Endothelial cell (in vitro differentiated cells): Measurements from ENCODE around the gene SOWAHD. TPM values are rescaled to one million over a fixed set of nuclear protein-coding genes. Genes with fewer than 3 reads are reported as not detected.
A peak's percentile ranks its signal among the peaks of the same experiment; 100 is the strongest.

Experiments used
- DNase-seq: peaks from one replicate; pipeline ENCODE4 v3.0.0; 2021; ENCODE audit warnings: low spot score
- H3K27ac Mint-ChIP-seq: one replicate; pipeline ENCODE4 v1.8.0; 2021; ENCODE audit warnings: mixed read lengths, inconsistent platforms; ENCODE audit not compliant: unreplicated experiment
- H3K27me3 Mint-ChIP-seq: one replicate; pipeline ENCODE4 v1.8.0; 2021; ENCODE audit warnings: mild to moderate bottlenecking, moderate library complexity, mixed read lengths, inconsistent platforms; ENCODE audit not compliant: unreplicated experiment
- H3K36me3 Mint-ChIP-seq: one replicate; pipeline ENCODE4 v1.8.0; 2021; ENCODE audit warnings: mild to moderate bottlenecking, low read depth, mixed read lengths, inconsistent platforms; ENCODE audit not compliant: unreplicated experiment
- H3K4me1 Mint-ChIP-seq: one replicate; pipeline ENCODE4 v1.8.0; 2021; ENCODE audit warnings: mild to moderate bottlenecking, mixed read lengths, inconsistent platforms; ENCODE audit not compliant: unreplicated experiment
- H3K4me3 Mint-ChIP-seq: one replicate; pipeline ENCODE4 v1.8.0; 2021; ENCODE audit warnings: mild to moderate bottlenecking, mixed read lengths, inconsistent platforms; ENCODE audit not compliant: unreplicated experiment
- H3K9me3 Mint-ChIP-seq: one replicate; pipeline ENCODE4 v1.8.0; 2021; ENCODE audit warnings: mixed read lengths, inconsistent platforms; ENCODE audit not compliant: unreplicated experiment
- long read RNA-seq: library from polyadenylated mRNA; unstranded; transcript quantifications from one replicate; pipeline ENCODE4 v2.0.0, GENCODE V29; 2020; ENCODE audit not compliant: unreplicated experiment
- total RNA-seq: library from RNA; stranded (reverse); fragmentation: NEBNext Ultra II Directional; extraction: Animal tissue kit (Norgen Biotek cat#: 25700); gene quantifications from one replicate; pipeline ENCODE4 v1.2.1, GENCODE V29; 2021; ENCODE audit not compliant: unreplicated experiment
- TF ChIP-seq, protein P1 (sequence below): fragments of 200-600 bp; sonication (generic); IDR thresholded peaks from one replicate; pipeline ENCODE4 v1.5.0; 2021; ENCODE audit warnings: antibody characterized with exemption; ENCODE audit not compliant: unreplicated experiment

SOWAHD gene, protein sequence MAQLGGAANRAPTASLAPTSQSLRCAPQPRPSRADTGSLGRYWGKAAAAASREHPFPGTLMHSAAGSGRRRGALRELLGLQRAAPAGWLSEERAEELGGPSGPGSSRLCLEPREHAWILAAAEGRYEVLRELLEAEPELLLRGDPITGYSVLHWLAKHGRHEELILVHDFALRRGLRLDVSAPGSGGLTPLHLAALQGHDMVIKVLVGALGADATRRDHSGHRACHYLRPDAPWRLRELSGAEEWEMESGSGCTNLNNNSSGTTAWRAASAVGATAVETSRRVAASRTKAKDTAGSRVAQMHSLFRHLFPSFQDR
- not detected for total RNA-seq
- long read RNA-seq: 0 reads

DNA sequence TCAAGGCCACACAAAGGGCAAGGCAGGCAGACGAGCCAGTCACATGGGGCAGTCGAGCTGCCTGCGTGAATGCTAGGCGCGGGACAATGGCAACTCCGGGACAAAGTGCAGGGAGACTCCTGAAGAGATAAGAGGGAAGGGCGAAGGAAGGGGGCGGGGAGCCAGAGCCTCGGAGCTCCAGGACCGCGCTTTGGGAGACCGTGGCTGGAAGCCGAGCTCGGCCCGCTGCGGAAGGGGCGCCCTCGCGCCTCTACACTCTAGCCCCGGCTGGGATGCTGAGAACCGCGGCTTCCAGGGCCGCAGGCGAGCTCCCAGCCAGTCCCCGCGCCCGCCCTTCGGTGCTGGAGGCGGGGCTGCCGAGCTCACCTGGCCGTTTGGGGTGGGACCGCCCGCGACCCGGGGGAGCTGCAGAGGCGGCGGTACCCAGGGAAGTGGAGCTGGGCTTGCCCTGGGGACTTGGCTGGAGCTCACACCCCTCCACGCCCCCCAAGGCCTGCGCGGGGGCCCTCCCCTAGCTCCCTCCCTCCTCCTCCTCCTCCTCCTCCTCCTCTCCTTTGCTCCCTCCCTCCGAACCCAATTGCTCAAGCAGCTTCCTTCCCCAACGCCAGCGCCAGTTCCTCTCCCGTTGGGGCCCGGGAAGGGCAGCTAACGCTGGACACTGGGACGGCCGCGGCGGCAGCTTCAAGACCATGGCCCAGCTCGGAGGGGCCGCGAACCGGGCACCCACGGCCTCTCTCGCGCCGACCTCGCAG is at the start of gene SOWAHD:
Gene SOWAHD, plus strand, starts transcription at position 610 of the 752 bp plus-strand sequence. Its CDS starts 80 bp downstream, at position 690.
- Mint-ChIP-seq H3K9me3 (no peaks in the 10 kb centered on the region), H3K4me3 (peak within 1 kb of the TSS; percentile 79), H3K27ac (no peak within 1 kb of the TSS), H3K36me3 (no peaks in the 10 kb centered on the region), H3K4me1 (peaks cover 6% of the 10 kb centered on the region), H3K27me3 (no peaks in the 10 kb centered on the region)
- TF ChIP-seq, protein P1, sequence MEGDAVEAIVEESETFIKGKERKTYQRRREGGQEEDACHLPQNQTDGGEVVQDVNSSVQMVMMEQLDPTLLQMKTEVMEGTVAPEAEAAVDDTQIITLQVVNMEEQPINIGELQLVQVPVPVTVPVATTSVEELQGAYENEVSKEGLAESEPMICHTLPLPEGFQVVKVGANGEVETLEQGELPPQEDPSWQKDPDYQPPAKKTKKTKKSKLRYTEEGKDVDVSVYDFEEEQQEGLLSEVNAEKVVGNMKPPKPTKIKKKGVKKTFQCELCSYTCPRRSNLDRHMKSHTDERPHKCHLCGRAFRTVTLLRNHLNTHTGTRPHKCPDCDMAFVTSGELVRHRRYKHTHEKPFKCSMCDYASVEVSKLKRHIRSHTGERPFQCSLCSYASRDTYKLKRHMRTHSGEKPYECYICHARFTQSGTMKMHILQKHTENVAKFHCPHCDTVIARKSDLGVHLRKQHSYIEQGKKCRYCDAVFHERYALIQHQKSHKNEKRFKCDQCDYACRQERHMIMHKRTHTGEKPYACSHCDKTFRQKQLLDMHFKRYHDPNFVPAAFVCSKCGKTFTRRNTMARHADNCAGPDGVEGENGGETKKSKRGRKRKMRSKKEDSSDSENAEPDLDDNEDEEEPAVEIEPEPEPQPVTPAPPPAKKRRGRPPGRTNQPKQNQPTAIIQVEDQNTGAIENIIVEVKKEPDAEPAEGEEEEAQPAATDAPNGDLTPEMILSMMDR: no peak
- DNase-seq: peak; percentile 23

DNA sequence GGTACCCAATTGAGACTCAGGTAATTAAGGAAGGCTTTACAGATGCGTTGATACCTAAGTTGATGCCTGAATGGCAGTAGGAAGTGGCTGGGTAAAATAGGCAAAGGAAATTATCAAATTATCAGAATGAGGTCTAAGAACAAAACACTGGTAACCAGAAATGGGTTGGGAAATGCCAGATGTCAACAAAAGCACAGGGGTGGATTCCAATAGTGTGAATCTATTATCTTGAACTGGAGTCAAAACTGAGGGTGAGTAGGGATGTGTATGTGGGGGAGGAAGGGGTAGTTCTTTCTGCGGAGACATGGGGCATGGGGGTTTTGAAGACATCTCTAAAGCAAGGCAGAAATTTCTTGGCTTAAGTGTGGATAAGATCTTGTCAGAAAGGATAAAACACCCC is 49.5 kb upstream of the SOWAHD start:
- H3K4me1 Mint-ChIP-seq: no peaks in the 10 kb centered on the region
- no peaks in the 10 kb centered on the region for H3K9me3 Mint-ChIP-seq
- TF ChIP-seq, protein P1: no peak
- no peak overlapping the region for H3K4me3 Mint-ChIP-seq
- no peak overlapping the region for H3K27ac Mint-ChIP-seq
- DNase-seq: no peak
- H3K36me3 Mint-ChIP-seq: no peaks in the 10 kb centered on the region
- peaks cover 1% of the 10 kb centered on the region for H3K27me3 Mint-ChIP-seq

DNA sequence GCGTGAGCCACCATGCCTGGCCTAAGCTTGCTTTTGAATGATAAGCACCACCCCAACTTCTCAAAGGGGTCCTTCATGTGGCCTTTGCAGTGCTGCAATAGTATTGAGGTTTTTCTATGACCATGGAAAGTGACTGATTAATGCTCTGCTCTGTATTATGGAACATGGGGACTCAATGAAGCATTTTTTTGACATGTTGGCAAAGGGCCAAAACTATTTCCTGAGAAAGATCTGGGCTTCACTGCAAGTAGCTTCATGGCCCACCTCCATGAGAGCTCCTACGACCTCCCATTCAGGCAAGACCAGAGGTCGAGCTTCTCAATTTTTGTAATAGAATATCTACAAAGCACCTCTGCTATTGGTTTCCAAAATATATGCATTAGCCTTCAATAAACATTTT is 48.8 kb upstream of the SOWAHD start:
- Mint-ChIP-seq H3K27ac (no peak overlapping the region), H3K36me3 (no peaks in the 10 kb centered on the region), H3K9me3 (no peaks in the 10 kb centered on the region), H3K27me3 (peaks cover 1% of the 10 kb centered on the region), H3K4me1 (no peaks in the 10 kb centered on the region), H3K4me3 (no peak overlapping the region)
- DNase-seq: no peak
- TF ChIP-seq, protein P1: no peak

DNA sequence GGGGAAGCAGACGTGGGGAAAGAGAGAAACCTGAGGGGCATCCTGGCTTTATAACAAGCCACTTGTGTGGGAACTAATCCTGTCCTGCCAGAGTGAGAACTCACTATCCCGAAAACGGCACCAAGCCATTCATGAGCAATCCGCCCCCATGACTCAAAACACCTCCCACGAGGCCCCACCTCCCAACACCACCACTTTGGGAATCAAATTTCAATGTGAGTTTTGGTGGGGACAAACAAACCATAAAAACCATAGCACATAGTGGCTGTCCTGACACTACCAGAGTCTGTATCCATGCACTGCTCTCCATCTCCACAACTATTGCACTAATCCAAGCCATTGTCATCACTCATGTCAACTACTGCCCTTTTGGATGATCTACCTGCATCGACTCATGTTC is 36.9 kb upstream of the SOWAHD start:
- Mint-ChIP-seq H3K4me1 (no peaks in the 10 kb centered on the region), H3K27ac (no peak overlapping the region), H3K27me3 (peaks cover 3% of the 10 kb centered on the region), H3K36me3 (no peaks in the 10 kb centered on the region), H3K9me3 (no peaks in the 10 kb centered on the region), H3K4me3 (no peak overlapping the region)
- TF ChIP-seq, protein P1: no peak
- DNase-seq: no peak

DNA sequence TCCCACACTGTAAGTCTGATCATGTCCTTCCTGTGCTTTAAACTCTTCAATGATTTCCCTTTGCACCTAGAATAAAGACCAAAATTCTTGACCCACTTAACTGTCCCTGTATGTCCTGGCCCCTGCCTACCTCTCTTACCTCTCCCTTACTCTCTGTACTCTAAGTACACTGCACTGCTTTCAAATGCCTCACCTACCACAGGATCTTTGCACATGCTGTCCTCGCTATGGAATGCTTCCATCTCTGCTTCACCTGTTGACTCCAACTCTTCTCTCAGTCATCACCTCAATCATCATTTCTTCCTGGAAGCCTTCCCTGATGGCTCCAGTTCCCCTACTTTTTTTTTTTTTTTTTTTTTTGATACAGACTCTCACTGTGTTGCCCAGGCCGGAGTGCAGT is 36.5 kb upstream of the SOWAHD start:
- DNase-seq: no peak
- TF ChIP-seq, protein P1: no peak
- H3K4me3 Mint-ChIP-seq: no peak overlapping the region
- H3K36me3 Mint-ChIP-seq: no peaks in the 10 kb centered on the region
- peaks cover 3% of the 10 kb centered on the region for H3K27me3 Mint-ChIP-seq
- no peak overlapping the region for H3K27ac Mint-ChIP-seq
- no peaks in the 10 kb centered on the region for H3K4me1 Mint-ChIP-seq
- no peaks in the 10 kb centered on the region for H3K9me3 Mint-ChIP-seq
